K562 (cell line): ENCODE data around the gene BHLHE40. TPM values are rescaled to one million over a fixed set of nuclear protein-coding genes. Genes with fewer than 3 reads are reported as not detected.

Experiments used
- CBX2 ChIP-seq: fragments of 200-600 bp; sonication (generic); IDR thresholded peaks from one replicate; pipeline ENCODE4 v1.6.1; 2012; ENCODE audit warnings: mild to moderate bottlenecking, low read length, inconsistent platforms; ENCODE audit not compliant: insufficient read depth, poor library complexity, severe bottlenecking
- CHD4 ChIP-seq: fragments of 200-600 bp; sonication (generic); IDR thresholded peaks from 3 replicates; pipeline ENCODE4 v1.6.1; 2012; ENCODE audit warnings: low read depth, mild to moderate bottlenecking, mixed read lengths, low read length, inconsistent platforms; ENCODE audit not compliant: insufficient read depth, insufficient replicate concordance, poor library complexity, severe bottlenecking
- DIDO1 ChIP-seq: fragments of 450-650 bp; IDR thresholded peaks from 2 replicates; pipeline ENCODE4 v1.6.1; 2016; ENCODE audit warnings: low read depth, missing biosample characterization, missing genetic modification characterization
- ETV6 ChIP-seq, 3 experiments: fragments of 150-350 bp in 1 of 3; sonication (generic) in 1 of 3; formaldehyde crosslinking in 1 of 3; IDR thresholded peaks; 2 replicates each; pipeline versions ENCODE4 v1.6.1 to v1.8.0; 2014 to 2022; ENCODE audit warnings: borderline replicate concordance in 2 of 3, low read depth in 2 of 3, antibody characterized with exemption in 1 of 3, low read length in 1 of 3, mild to moderate bottlenecking in 1 of 3, missing genetic modification reagents in 1 of 3
- GTF2F1 ChIP-seq: IDR thresholded peaks from 2 replicates; pipeline ENCODE4 v1.6.1; 2011; ENCODE audit warnings: low read depth, low read length, improper control_type of control experiment
- JUND ChIP-seq, 2 experiments: IDR thresholded peaks; 2 replicates in 1 of 2; 3 replicates in 1 of 2; pipeline ENCODE4 v1.6.1; 2011; ENCODE audit warnings: borderline replicate concordance in 2 of 2, low read depth in 2 of 2, low read length in 2 of 2, improper control_type of control experiment in 1 of 2, missing biosample characterization in 1 of 2, missing genetic modification characterization in 1 of 2, missing genetic modification reagents in 1 of 2
- NFE2 ChIP-seq: IDR thresholded peaks from 2 replicates; pipeline ENCODE4 v1.6.1; 2014; ENCODE audit warnings: antibody characterized with exemption, low read depth
- NRF1 ChIP-seq, 2 experiments: fragments of 450-650 bp; IDR thresholded peaks in 1 of 2; conservative IDR thresholded peaks in 1 of 2; 2 replicates each; pipeline ENCODE4 v1.6.1; 2014; ENCODE audit warnings: mild to moderate bottlenecking in 2 of 2
- POLR3A ChIP-seq: IDR thresholded peaks from 2 replicates; pipeline ENCODE4 v1.6.1; 2011; ENCODE audit warnings: borderline replicate concordance, mild to moderate bottlenecking, moderate library complexity; ENCODE audit not compliant: insufficient read length, insufficient read depth; ENCODE audit errors: extremely low read depth
- PRMT5 ChIP-seq: sonication (generic); formaldehyde crosslinking; IDR thresholded peaks from 2 replicates; pipeline ENCODE4 v1.5.0; 2020; ENCODE audit warnings: missing genetic modification reagents
- RAD21 ChIP-seq, 2 experiments: fragments of 250-450 bp in 1 of 2; fragments of 450-650 bp in 1 of 2; sonication (Bioruptor Pico) in 1 of 2; formaldehyde crosslinking in 1 of 2; IDR thresholded peaks in 1 of 2; conservative IDR thresholded peaks in 1 of 2; 2 replicates each; pipeline versions ENCODE4 v1.4.0 to v1.8.0; 2020 to 2022; ENCODE audit warnings: mild to moderate bottlenecking in 2 of 2, moderate library complexity in 1 of 2
- SIX5 ChIP-seq, 2 experiments: IDR thresholded peaks; 2 replicates each; pipeline ENCODE4 v1.6.1; 2011; ENCODE audit warnings: low read length in 2 of 2, borderline replicate concordance in 1 of 2, low read depth in 1 of 2, mild to moderate bottlenecking in 1 of 2, moderate library complexity in 1 of 2; ENCODE audit not compliant: insufficient read depth in 1 of 2
- SRSF7 ChIP-seq: fragments of 200-400 bp; formaldehyde crosslinking; optimal IDR thresholded peaks from 2 replicates; pipeline ENCODE3; 2017; ENCODE audit warnings: mild to moderate bottlenecking, low read depth, low read length
- TAF7 ChIP-seq: fragments of 450-650 bp; IDR thresholded peaks from 2 replicates; pipeline ENCODE4 v1.6.1; 2016; ENCODE audit warnings: missing genetic modification characterization, missing compliant biosample characterization
- ZNF253 ChIP-seq: fragments of 250-450 bp; sonication (Bioruptor Pico); conservative IDR thresholded peaks from 2 replicates; pipeline ENCODE4 v1.6.1; 2021; ENCODE audit warnings: mild to moderate bottlenecking
- ZNF830 ChIP-seq: fragments of 250-450 bp; sonication (Bioruptor Pico); IDR thresholded peaks from 2 replicates; pipeline ENCODE4 v1.5.0; 2021; ENCODE audit warnings: mild to moderate bottlenecking
- ZSCAN29 ChIP-seq: fragments of 450-650 bp; IDR thresholded peaks from 2 replicates; pipeline ENCODE4 v1.6.1; 2017
- polyA plus RNA-seq, 8 experiments: library from polyadenylated mRNA; depleted of rRNA in 4 of 8; stranded (reverse) in 5 of 8; unstranded in 3 of 8; fragments of >200 nt; fragmentation: Nextera tagmentation in 2 of 8; fragmentation: Illumina TruSeq in 1 of 8; extraction: Ambion mirVana in 2 of 8; extraction: Trizol in 1 of 8; gene quantifications; 2 replicates each; pipeline versions ENCODE4 v1.2.1 to v1.2.3, GENCODE V29; 2011 to 2014; ENCODE audit warnings: inconsistent platforms in 1 of 8, missing spikeins in 1 of 8
- total RNA-seq, 7 experiments: library from RNA; depleted of rRNA in 6 of 7; stranded (reverse); fragments of >200 nt in 6 of 7; fragmentation: Illumina TruSeq in 2 of 7; extraction: Trizol in 2 of 7; gene quantifications; 2 replicates each; pipeline versions ENCODE4 v1.2.1 to v1.2.3, GENCODE V29; 2011 to 2021; ENCODE audit warnings: low replicate concordance in 1 of 7
- TF ChIP-seq, protein P1 (sequence below), 2 experiments: fragments of 250-450 bp in 1 of 2; fragments of 450-650 bp in 1 of 2; sonication (Bioruptor Pico) in 1 of 2; IDR thresholded peaks; 2 replicates each; pipeline versions ENCODE4 v1.6.1 to v1.8.0; 2016 to 2021; ENCODE audit warnings: mild to moderate bottlenecking in 2 of 2, moderate library complexity in 2 of 2, missing compliant biosample characterization in 1 of 2, missing genetic modification characterization in 1 of 2
- TF ChIP-seq, protein P2 (sequence below): sonication (generic); formaldehyde crosslinking; IDR thresholded peaks from 2 replicates; pipeline ENCODE4 v1.8.1; 2023; ENCODE audit warnings: mild to moderate bottlenecking, missing genetic modification reagents
- TF ChIP-seq, protein P3 (sequence below): fragments of 250-450 bp; sonication (Bioruptor Pico); IDR thresholded peaks from 2 replicates; pipeline ENCODE4 v1.4.0; 2020; ENCODE audit warnings: borderline replicate concordance

BHLHE40 gene
- total and polyA plus RNA-seq, 9 of the 15 experiments (the other 6 are each of a cell fraction or from before 2014, with no cell fraction given) = 12.0 to 83.9 (median 31.4) TPM

DNA sequence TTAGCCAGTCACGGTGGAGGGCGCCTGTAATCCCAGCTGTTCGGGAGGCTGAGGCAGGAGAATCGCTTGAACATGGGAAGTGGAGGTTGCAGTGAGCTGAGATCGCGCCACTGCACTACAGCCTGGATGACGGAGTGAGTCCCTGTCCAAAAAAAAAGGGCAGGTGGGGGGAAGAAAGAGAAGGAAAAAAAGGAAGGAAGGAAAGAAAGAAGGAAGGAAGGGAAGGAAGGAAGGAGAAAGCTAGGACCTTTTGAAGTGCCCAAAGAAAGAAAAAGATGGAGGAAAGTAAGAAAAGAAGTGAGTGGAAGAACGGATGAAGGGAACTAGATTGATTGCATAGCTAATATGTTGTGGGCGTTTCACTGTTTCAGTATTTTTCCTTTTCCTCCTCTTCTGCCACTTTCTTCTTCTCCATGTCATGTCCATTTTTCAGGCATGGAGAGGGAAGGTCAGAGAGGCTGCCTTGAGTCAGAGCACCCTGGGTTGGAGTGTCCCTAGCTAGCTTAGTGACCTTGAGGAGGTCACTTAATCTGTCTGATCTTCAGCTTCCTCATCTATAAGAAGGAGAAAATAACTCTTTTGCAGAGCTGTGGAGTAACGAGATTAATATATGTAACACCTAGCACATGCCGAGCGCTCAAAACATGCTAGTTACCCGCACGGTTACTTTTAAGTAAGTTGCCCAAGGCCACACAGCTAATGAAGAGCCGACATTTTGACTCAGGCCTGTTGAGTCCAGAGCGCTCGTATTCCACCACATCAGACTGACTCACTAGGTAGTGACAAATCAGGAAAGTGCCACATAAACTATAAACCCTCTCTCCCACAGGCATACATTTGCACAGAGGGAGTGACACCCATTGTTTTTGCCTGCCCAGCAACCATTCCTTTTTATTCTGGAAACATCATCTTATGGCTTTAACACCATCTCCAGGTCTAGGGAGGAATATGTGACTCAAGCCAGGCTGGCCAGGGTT is 42.2 kb downstream of the BHLHE40 start (continued):
- TF ChIP-seq ETV6 (IDR thresholded peaks at IDR 0.05; ENCODE audit: borderline replicate concordance in 1 of 2, low read depth in 2 of 2, low read length in 1 of 2) (no peak), ETV6 (CRISPR knock-in tag; IDR thresholded peaks at IDR 0.05; ENCODE audit: borderline replicate concordance) (no peak), ZSCAN29 (no peak), PRMT5 (no peak), GTF2F1 (no peak), CBX2 (no peak), JUND (IDR thresholded peaks at IDR 0.05; ENCODE audit: borderline replicate concordance, low read depth, low read length) (no peak; the same call in 1 of the 2 replicates), JUND (tag; IDR thresholded peaks at IDR 0.05; ENCODE audit: borderline replicate concordance, low read depth, low read length) (no peak; the same call in 2 of the 3 replicates), RAD21 (CRISPR knock-in tag; conservative IDR thresholded peaks at IDR 0.05 in 1 of 2, IDR thresholded peaks at IDR 0.05 in 1 of 2) (peak; percentile 12 to 17; a peak in 2 of 4 replicates), ZNF830 (0 out of 2 replicates have a peak, but pooled peaks have one; percentile 14), NFE2 (no peak), DIDO1 (tag) (peak; percentile 50; the same call in 1 of the 2 replicates), SRSF7 (no peak), ZNF253 (CRISPR knock-in tag) (no peak), CHD4 (no peak), SIX5 (IDR thresholded peaks at IDR 0.05; ENCODE audit: borderline replicate concordance in 1 of 2, insufficient read depth in 1 of 2, low read depth in 1 of 2, low read length in 2 of 2) (no peak), NRF1 (conservative IDR thresholded peaks at IDR 0.05 in 1 of 2, IDR thresholded peaks at IDR 0.05 in 1 of 2) (no peak), POLR3A (no peak), TAF7 (tag) (no peak)
- TF ChIP-seq, protein P1, sequence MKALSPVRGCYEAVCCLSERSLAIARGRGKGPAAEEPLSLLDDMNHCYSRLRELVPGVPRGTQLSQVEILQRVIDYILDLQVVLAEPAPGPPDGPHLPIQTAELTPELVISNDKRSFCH (CRISPR knock-in tag; IDR thresholded peaks at IDR 0.05) = no peak
- TF ChIP-seq, protein P1 (tag; IDR thresholded peaks at IDR 0.05) = peak; percentile 50; the same call in 1 of the 2 replicates
- TF ChIP-seq, protein P2, sequence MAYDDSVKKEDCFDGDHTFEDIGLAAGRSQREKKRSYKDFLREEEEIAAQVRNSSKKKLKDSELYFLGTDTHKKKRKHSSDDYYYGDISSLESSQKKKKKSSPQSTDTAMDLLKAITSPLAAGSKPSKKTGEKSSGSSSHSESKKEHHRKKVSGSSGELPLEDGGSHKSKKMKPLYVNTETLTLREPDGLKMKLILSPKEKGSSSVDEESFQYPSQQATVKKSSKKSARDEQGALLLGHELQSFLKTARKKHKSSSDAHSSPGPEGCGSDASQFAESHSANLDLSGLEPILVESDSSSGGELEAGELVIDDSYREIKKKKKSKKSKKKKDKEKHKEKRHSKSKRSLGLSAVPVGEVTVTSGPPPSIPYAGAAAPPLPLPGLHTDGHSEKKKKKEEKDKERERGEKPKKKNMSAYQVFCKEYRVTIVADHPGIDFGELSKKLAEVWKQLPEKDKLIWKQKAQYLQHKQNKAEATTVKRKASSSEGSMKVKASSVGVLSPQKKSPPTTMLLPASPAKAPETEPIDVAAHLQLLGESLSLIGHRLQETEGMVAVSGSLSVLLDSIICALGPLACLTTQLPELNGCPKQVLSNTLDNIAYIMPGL (CRISPR knock-in tag) = no peak
- TF ChIP-seq, protein P3, sequence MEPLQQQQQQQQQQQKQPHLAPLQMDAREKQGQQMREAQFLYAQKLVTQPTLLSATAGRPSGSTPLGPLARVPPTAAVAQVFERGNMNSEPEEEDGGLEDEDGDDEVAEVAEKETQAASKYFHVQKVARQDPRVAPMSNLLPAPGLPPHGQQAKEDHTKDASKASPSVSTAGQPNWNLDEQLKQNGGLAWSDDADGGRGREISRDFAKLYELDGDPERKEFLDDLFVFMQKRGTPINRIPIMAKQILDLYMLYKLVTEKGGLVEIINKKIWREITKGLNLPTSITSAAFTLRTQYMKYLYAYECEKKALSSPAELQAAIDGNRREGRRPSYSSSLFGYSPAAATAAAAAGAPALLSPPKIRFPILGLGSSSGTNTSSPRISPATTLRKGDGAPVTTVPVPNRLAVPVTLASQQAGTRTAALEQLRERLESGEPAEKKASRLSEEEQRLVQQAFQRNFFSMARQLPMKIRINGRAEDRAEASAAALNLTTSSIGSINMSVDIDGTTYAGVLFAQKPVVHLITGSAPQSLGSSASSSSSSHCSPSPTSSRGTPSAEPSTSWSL (CRISPR knock-in tag) = no peak
